ENCODE measurements around the gene ITPKC. TPM values are rescaled to one million over a fixed set of nuclear protein-coding genes. Genes with fewer than 3 reads are reported as not detected.

The ITPKC gene
- total RNA-seq, 4 donors from 2014 or later = 39.3 to 118 (median 91.9) TPM

DNA sequence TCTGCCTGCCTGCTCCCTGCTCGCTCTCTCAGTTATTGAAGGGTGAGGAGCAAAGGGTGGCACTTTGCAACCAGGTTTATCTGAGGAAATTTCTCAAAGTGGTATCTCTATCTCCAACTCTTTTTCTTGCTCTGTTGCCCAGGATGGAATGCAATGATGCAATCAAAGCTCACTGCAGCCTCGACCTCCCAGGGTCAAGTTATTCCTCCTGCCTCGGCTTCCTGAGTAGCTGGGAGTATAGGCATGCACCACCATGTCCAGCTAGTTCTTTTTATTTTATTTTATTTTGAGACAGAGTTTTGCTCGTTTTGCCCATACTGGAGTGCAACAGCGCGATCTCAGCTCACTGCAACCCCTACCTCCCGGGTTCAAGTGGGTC, 28.5 kb downstream of the ITPKC start:
- ATAC-seq (ENCODE audit: low FRiP score) (no peak), DNase-seq (ENCODE audit: low spot score) (no peak)
- TF ChIP-seq, protein P1, sequence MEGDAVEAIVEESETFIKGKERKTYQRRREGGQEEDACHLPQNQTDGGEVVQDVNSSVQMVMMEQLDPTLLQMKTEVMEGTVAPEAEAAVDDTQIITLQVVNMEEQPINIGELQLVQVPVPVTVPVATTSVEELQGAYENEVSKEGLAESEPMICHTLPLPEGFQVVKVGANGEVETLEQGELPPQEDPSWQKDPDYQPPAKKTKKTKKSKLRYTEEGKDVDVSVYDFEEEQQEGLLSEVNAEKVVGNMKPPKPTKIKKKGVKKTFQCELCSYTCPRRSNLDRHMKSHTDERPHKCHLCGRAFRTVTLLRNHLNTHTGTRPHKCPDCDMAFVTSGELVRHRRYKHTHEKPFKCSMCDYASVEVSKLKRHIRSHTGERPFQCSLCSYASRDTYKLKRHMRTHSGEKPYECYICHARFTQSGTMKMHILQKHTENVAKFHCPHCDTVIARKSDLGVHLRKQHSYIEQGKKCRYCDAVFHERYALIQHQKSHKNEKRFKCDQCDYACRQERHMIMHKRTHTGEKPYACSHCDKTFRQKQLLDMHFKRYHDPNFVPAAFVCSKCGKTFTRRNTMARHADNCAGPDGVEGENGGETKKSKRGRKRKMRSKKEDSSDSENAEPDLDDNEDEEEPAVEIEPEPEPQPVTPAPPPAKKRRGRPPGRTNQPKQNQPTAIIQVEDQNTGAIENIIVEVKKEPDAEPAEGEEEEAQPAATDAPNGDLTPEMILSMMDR (IDR thresholded peaks at IDR 0.05) = no peak

DNA sequence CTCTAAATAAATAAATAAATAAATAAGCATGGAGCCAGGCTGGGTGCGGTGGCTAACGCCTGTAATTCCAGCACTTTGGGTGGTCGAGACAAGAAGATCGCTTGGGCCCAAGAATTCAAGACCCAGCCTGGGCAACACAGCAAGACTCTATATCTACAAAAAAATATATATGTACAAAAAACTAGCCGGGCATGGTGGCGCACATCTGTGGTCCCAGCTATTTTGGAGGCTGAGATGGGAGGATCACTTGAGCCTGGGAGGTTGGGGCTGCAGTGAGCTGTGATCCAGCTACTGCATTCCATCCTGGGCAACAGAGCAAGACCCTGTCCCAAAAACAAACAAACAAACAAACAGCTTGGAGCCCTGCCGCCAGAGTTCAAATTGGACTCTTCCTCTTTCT, 30.6 kb downstream of the ITPKC start:
- ATAC-seq (ENCODE audit: low FRiP score) (no peak), DNase-seq (ENCODE audit: low spot score) (no peak)
- TF ChIP-seq, protein P1 (IDR thresholded peaks at IDR 0.05) = no peak

DNA sequence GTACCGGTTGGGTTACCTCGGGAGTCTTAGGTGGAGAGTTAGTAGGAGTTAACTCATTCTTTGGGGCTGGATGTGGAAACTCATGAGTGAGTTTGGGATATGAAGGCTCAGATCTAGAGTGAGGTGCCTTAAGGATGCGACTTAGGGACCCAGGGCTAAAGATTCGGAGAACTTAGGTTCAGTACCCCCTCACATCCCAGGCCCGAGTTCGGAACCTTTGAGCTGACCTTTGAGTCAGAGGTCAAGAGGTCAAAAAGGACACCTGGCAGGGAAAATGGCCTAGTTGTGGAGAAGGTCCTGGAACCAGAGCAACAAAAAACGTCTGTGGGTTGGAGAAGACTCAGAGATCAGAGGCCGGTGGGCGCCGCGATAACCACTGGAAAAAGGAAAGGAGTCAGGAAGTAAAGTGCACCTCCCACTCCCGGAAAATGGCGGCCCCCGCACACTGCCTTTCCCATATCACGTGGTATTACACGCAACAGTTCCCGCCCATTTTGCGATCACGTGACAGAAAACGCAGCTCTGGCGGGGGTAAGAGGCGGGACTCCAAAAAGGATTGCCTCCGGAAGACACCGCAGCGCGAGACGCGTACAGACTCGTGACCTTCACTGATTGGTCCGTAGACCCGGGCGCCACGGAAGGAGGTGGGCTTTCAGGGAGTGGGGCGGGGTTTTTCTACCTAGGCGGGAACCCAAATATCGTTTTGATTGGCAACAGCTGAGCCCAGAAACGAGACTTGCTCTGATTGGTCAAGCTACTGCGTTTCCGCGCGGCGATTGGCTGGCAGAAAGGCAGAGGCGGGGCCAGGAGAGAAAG, 33.4 kb downstream of the ITPKC start, which contains the start of gene ACTMAP:
Gene ACTMAP (minus strand): TSS at position 420 of the 816 bp plus-strand sequence. CDS start 674 bp downstream, outside the sequence.
- ATAC-seq (ENCODE audit: low FRiP score) = peak; percentile 96
- TF ChIP-seq, protein P1 (IDR thresholded peaks at IDR 0.05) = no peak
- DNase-seq (ENCODE audit: low spot score) = peak; percentile 98

DNA sequence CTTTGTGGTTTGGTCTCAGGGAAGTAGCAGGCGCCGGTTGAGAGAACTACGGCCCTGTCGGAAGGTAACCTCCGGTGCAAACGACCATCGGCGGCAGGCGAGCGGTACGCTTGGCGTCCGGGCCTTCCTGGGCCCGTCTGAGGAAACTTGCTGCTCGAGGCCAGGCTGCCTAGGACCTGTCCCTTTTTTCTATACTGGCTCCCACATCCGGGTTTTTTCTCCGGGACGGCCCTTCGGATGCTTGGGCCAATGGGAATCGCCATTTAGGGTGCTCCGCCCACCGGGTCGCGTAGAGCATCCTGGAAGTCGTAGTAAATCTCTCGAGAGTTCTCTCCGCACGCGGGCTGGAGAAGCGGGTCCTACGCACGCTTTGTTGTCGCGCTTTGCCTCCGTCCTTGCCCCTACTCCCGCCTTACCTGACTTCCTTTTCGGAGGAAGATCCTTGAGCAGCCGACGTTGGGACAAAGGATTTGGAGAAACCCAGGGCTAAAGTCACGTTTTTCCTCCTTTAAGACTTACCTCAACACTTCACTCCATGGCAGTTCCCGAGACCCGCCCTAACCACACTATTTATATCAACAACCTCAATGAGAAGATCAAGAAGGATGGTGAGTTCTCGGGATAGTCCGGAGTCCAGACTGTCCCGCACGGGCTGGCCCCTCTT, 34.1 kb downstream of the ITPKC start, which contains the start of gene SNRPA:
Gene SNRPA (plus strand): TSS at position 330 of the 664 bp plus-strand sequence. CDS start 206 bp downstream, at position 536.
- DNase-seq (ENCODE audit: low spot score) = peak; percentile 94
- TF ChIP-seq, protein P1 (IDR thresholded peaks at IDR 0.05) = no peak
- ATAC-seq (ENCODE audit: low FRiP score) = peak; percentile 84

DNA sequence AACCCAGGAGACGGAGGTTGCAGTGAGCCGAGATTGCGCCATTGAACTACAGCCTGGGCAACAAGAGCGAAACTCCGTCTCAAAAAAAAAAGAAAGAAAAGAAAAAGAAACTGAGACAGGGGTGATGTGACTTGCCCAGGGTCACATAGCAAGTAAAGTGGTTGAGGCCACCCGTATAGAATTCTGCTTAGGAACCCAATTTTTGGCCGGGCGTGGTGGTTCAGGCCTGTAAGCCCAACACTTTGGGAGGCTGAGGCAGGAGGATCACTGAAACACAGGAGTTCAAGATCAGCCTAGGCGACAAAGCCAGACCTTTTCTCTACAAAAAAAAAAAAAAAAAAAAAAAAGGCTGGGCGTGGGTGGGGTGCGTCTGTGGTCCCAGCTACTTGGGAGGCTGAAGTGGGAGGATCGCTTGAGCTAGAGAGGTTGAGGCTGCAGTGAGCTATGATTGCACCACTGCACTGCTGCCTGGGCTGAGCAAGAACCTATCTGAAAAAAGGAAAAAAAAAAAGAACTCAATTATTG, 35.4 kb downstream of the ITPKC start:
- ATAC-seq (ENCODE audit: low FRiP score) (no peak), DNase-seq (ENCODE audit: low spot score) (no peak)
- TF ChIP-seq, protein P1 (IDR thresholded peaks at IDR 0.05) = no peak

DNA sequence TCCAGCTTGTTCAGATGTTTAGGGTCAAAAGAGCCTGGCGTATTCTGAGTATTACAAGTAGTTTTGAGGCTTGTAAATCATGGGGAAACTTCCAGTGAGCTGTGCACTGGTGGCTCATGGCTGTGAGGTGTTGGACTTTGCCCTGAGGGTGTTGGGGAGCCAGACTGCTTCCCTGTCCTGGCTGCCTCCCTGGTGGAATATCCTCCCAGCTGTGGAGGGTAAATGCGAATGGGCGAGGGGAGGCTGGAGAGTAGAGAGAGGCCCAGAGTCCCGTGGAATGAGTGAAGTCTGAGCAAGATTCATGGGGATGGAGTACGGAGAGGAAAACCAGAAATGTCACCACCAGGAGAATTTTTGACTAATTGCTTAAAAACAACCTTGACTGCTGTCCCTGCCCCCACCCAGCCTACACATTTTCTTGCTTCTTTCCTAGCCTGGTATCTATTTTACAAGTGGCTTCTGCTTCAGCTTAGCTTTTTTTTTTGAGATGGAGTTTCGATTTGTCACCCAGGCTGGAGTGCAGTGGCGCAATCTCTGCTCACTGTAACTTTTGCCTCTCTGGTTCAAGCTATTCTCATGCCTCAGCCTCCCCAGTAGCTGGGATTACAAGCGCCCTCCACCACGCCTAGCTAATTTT, 37.8 kb downstream of the ITPKC start:
- TF ChIP-seq, protein P1 (IDR thresholded peaks at IDR 0.05) = no peak
- DNase-seq (ENCODE audit: low spot score) = no peak
- no peak for ATAC-seq (ENCODE audit: low FRiP score)
